ENCODE data around the gene P3H3. TPM values are rescaled to one million over a fixed set of nuclear protein-coding genes. Genes with fewer than 3 reads are reported as not detected.

The P3H3 gene
- total and polyA plus RNA-seq, 4 donors, result 0.42 to 1.9 (median 1.6) TPM

- TF ChIP-seq FOXA2 (IDR thresholded peaks at IDR 0.05), result no peak
- TF ChIP-seq NR2F2 (IDR thresholded peaks at IDR 0.05), result no peak
- TF ChIP-seq, protein P1, sequence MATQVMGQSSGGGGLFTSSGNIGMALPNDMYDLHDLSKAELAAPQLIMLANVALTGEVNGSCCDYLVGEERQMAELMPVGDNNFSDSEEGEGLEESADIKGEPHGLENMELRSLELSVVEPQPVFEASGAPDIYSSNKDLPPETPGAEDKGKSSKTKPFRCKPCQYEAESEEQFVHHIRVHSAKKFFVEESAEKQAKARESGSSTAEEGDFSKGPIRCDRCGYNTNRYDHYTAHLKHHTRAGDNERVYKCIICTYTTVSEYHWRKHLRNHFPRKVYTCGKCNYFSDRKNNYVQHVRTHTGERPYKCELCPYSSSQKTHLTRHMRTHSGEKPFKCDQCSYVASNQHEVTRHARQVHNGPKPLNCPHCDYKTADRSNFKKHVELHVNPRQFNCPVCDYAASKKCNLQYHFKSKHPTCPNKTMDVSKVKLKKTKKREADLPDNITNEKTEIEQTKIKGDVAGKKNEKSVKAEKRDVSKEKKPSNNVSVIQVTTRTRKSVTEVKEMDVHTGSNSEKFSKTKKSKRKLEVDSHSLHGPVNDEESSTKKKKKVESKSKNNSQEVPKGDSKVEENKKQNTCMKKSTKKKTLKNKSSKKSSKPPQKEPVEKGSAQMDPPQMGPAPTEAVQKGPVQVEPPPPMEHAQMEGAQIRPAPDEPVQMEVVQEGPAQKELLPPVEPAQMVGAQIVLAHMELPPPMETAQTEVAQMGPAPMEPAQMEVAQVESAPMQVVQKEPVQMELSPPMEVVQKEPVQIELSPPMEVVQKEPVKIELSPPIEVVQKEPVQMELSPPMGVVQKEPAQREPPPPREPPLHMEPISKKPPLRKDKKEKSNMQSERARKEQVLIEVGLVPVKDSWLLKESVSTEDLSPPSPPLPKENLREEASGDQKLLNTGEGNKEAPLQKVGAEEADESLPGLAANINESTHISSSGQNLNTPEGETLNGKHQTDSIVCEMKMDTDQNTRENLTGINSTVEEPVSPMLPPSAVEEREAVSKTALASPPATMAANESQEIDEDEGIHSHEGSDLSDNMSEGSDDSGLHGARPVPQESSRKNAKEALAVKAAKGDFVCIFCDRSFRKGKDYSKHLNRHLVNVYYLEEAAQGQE (IDR thresholded peaks at IDR 0.05), result no peak
- no peak for TF ChIP-seq MAX (IDR thresholded peaks at IDR 0.05)
- no peak for TF ChIP-seq TAF1 (conservative IDR thresholded peaks at IDR 0.05)
- no peak for TF ChIP-seq HNF4G (IDR thresholded peaks at IDR 0.05)
- no peak for TF ChIP-seq SP1 (IDR thresholded peaks at IDR 0.05)
- no peak for TF ChIP-seq RAD21 (IDR thresholded peaks at IDR 0.05)
- no peak for TF ChIP-seq CTCF (IDR thresholded peaks at IDR 0.05; ENCODE audit: low read depth, low read length, missing input control)
- TF ChIP-seq, protein P2, sequence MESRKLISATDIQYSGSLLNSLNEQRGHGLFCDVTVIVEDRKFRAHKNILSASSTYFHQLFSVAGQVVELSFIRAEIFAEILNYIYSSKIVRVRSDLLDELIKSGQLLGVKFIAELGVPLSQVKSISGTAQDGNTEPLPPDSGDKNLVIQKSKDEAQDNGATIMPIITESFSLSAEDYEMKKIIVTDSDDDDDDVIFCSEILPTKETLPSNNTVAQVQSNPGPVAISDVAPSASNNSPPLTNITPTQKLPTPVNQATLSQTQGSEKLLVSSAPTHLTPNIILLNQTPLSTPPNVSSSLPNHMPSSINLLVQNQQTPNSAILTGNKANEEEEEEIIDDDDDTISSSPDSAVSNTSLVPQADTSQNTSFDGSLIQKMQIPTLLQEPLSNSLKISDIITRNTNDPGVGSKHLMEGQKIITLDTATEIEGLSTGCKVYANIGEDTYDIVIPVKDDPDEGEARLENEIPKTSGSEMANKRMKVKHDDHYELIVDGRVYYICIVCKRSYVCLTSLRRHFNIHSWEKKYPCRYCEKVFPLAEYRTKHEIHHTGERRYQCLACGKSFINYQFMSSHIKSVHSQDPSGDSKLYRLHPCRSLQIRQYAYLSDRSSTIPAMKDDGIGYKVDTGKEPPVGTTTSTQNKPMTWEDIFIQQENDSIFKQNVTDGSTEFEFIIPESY (IDR thresholded peaks at IDR 0.05), result no peak
- no peak for TF ChIP-seq RXRA (IDR thresholded peaks at IDR 0.05)
- no peak for TF ChIP-seq JUND (IDR thresholded peaks at IDR 0.05)
- no peak for TF ChIP-seq YY1 (IDR thresholded peaks at IDR 0.05)
- no peak for TF ChIP-seq HNF4A (conservative IDR thresholded peaks at IDR 0.05)
- DNase-seq (ENCODE audit: low spot score), result no peak
- peaks cover 12 to 79% (median 46%) of the 10 kb centered on the region in 4 donors for H3K36me3 ChIP-seq (ENCODE audit: control insufficient read depth in 4 of 4, insufficient read depth in 3 of 4, low read depth in 1 of 4, low read length in 3 of 4)
- peaks cover 0 to 1% (median under 1%) of the 10 kb centered on the region in 4 donors for H3K4me1 ChIP-seq (ENCODE audit: control insufficient read depth in 4 of 4, insufficient read depth in 4 of 4, low read length in 3 of 4)
- H3K9me3 ChIP-seq (ENCODE audit: control insufficient read depth in 4 of 4, low read length in 3 of 4), result no peaks in the 10 kb centered on the region
- no peak overlapping the region for H3K27ac ChIP-seq (ENCODE audit: low read depth in 1 of 2, low read length in 2 of 2)
- H3K4me3 ChIP-seq (ENCODE audit: low read depth in 1 of 3, low read length in 3 of 3), result no peak overlapping the region
- 91% methylated on average over 9 of the region's 9 CpGs for WGBS
- no peak overlapping the region for H3K9ac ChIP-seq (ENCODE audit: low read depth in 1 of 2, low read length in 2 of 2)
- no peaks in the 10 kb centered on the region for H3K27me3 ChIP-seq (ENCODE audit: control insufficient read depth in 4 of 4, insufficient read depth in 4 of 4, low read length in 3 of 4)
Measured at GRCh38 chr12:6861391-6861790, 33.2 kb downstream of the P3H3 start.

DNA sequence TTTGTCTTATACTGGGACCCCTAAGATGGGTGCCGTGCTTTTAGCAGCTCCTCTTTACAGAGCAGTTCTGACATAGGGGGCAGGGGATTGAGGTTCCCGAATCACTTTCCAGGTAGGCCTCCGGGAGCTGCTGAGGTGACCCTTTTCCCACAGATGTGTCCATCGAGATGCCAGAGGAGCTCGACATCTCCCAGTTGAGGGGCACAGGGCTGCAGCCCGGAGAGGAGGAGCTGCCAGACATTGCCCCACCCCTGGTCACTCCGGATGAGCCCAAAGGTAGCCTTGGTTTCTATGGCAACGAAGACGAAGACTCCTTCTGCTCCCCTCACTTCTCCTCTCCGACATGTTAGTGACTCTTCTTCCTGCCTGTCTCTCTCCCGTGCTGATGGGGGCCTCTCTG is 34.8 kb downstream of the P3H3 start:
- Histone ChIP-seq H3K27me3 (ENCODE audit: control insufficient read depth in 4 of 4, insufficient read depth in 4 of 4, low read length in 3 of 4) (no peaks in the 10 kb centered on the region), H3K36me3 (ENCODE audit: control insufficient read depth in 4 of 4, insufficient read depth in 3 of 4, low read depth in 1 of 4, low read length in 3 of 4) (peaks cover 12 to 63% (median 34%) of the 10 kb centered on the region in 4 donors), H3K4me3 (ENCODE audit: low read depth in 1 of 3, low read length in 3 of 3) (no peak overlapping the region), H3K27ac (ENCODE audit: low read depth in 1 of 2, low read length in 2 of 2) (no peak overlapping the region), H3K9me3 (ENCODE audit: control insufficient read depth in 4 of 4, low read length in 3 of 4) (no peaks in the 10 kb centered on the region), H3K9ac (ENCODE audit: low read depth in 1 of 2, low read length in 2 of 2) (no peak overlapping the region), H3K4me1 (ENCODE audit: control insufficient read depth in 4 of 4, insufficient read depth in 4 of 4, low read length in 3 of 4) (peaks cover 3 to 8% (median 7%) of the 10 kb centered on the region in 4 donors)
- 94% methylated on average over 11 of the region's 11 CpGs for WGBS
- no peak for DNase-seq (ENCODE audit: low spot score)
- TF ChIP-seq HNF4A (conservative IDR thresholded peaks at IDR 0.05) (no peak), SP1 (IDR thresholded peaks at IDR 0.05) (no peak), FOXA1 (IDR thresholded peaks at IDR 0.05) (no peak), RAD21 (IDR thresholded peaks at IDR 0.05) (no peak), CTCF (IDR thresholded peaks at IDR 0.05; ENCODE audit: low read depth, low read length, missing input control) (no peak), TAF1 (conservative IDR thresholded peaks at IDR 0.05) (no peak), GABPA (IDR thresholded peaks at IDR 0.05 in 1 of 2, conservative IDR thresholded peaks at IDR 0.05 in 1 of 2) (no peak), NR2F2 (IDR thresholded peaks at IDR 0.05) (no peak)
- TF ChIP-seq, protein P1 (IDR thresholded peaks at IDR 0.05), result no peak
- TF ChIP-seq, protein P2 (IDR thresholded peaks at IDR 0.05), result no peak

Measured in liver (tissue), 9 donors.